Right atrium auricular region (tissue), 2 donors: ENCODE measurements around the gene CD177. TPM values are rescaled to one million over a fixed set of nuclear protein-coding genes. Genes with fewer than 3 reads are reported as not detected.

Source experiments
- DNase-seq: peaks from one replicate; pipeline ENCODE4 v3.0.0-alpha.2; 2019; ENCODE audit warnings: low spot score
- H3K27ac ChIP-seq, 2 donors: fragments of 200-600 bp; sonication (generic); 1 replicate in 1 of 2; 2 replicates in 1 of 2; pipeline ENCODE4 v1.5.1; 2016 to 2019
- H3K27me3 ChIP-seq, 2 donors: fragments of 200-600 bp; sonication (generic); one replicate each; pipeline versions ENCODE4 v1.5.1 to v1.6.0; 2017 to 2019
- H3K36me3 ChIP-seq: fragments of 200-600 bp; sonication (generic); one replicate; pipeline ENCODE4 v1.5.1; 2016
- H3K4me1 ChIP-seq, 2 donors: fragments of 200-600 bp; sonication (generic); one replicate each; pipeline versions ENCODE4 v1.5.1 to v1.6.0; 2017 to 2019
- H3K4me3 ChIP-seq, 2 donors: fragments of 200-600 bp; sonication (generic); 1 replicate in 1 of 2; 2 replicates in 1 of 2; pipeline ENCODE4 v1.5.1; 2017 to 2019; ENCODE audit warnings: mild to moderate bottlenecking in 1 of 2, moderate library complexity in 1 of 2
- H3K9me3 ChIP-seq, 2 donors: fragments of 200-600 bp; sonication (generic); one replicate each; pipeline ENCODE4 v1.5.1; 2019
- CTCF ChIP-seq, 2 donors: fragments of 200-600 bp; sonication (generic); IDR thresholded peaks; one replicate each; pipeline ENCODE4 v1.5.1; 2019; ENCODE audit warnings: antibody characterized with exemption in 2 of 2
- total RNA-seq, 2 donors: library from RNA; depleted of rRNA; stranded (reverse); fragments of >200 nt; gene quantifications; one replicate each; pipeline ENCODE4 v1.1.0, GENCODE V29; 2016

CD177 gene
- total RNA-seq, 2 donors from 2014 or later, result 0.93 to 2.9 TPM

- no peak for DNase-seq
- H3K27me3 ChIP-seq, result no peaks in the 10 kb centered on the region
- no peaks in the 10 kb centered on the region for H3K4me1 ChIP-seq
- no peak overlapping the region for H3K27ac ChIP-seq
- H3K36me3 ChIP-seq, result no peaks in the 10 kb centered on the region
- H3K9me3 ChIP-seq, result no peaks in the 10 kb centered on the region
- TF ChIP-seq CTCF (IDR thresholded peaks at IDR 0.05), result no peak
- no peak overlapping the region for H3K4me3 ChIP-seq
Observed at GRCh38 chr19:43310221-43310620, 43.3 kb upstream of the CD177 start.

- H3K4me3 ChIP-seq, result no peak overlapping the region
- TF ChIP-seq CTCF (IDR thresholded peaks at IDR 0.05), result no peak
- H3K27ac ChIP-seq, result no peak overlapping the region
- H3K36me3 ChIP-seq, result no peaks in the 10 kb centered on the region
- DNase-seq, result no peak
- H3K27me3 ChIP-seq, result no peaks in the 10 kb centered on the region
- no peaks in the 10 kb centered on the region for H3K4me1 ChIP-seq
- no peaks in the 10 kb centered on the region for H3K9me3 ChIP-seq
Observed at GRCh38 chr19:43311256-43311655, 42.2 kb upstream of the CD177 start.

GRCh38 chr19:43311706-43312105 lies 41.8 kb upstream of the CD177 start:
- Histone ChIP-seq H3K27ac (no peak overlapping the region), H3K27me3 (no peaks in the 10 kb centered on the region), H3K36me3 (no peaks in the 10 kb centered on the region), H3K4me1 (no peaks in the 10 kb centered on the region), H3K9me3 (no peaks in the 10 kb centered on the region), H3K4me3 (no peak overlapping the region)
- no peak for TF ChIP-seq CTCF (IDR thresholded peaks at IDR 0.05)
- no peak for DNase-seq

GRCh38 chr19:43313711-43314495 lies 39.6 kb upstream of the CD177 start:
- H3K36me3 ChIP-seq, result no peaks in the 10 kb centered on the region
- H3K4me3 ChIP-seq, result no peak overlapping the region
- H3K27ac ChIP-seq, result no peak overlapping the region
- no peaks in the 10 kb centered on the region for H3K9me3 ChIP-seq
- no peaks in the 10 kb centered on the region for H3K4me1 ChIP-seq
- TF ChIP-seq CTCF (IDR thresholded peaks at IDR 0.05), result no peak
- no peaks in the 10 kb centered on the region for H3K27me3 ChIP-seq
- no peak for DNase-seq

- no peaks in the 10 kb centered on the region for H3K36me3 ChIP-seq
- no peak for TF ChIP-seq CTCF (IDR thresholded peaks at IDR 0.05)
- no peak overlapping the region for H3K27ac ChIP-seq
- no peaks in the 10 kb centered on the region for H3K4me1 ChIP-seq
- DNase-seq, result no peak
- no peak overlapping the region for H3K4me3 ChIP-seq
- no peaks in the 10 kb centered on the region for H3K9me3 ChIP-seq
- no peaks in the 10 kb centered on the region for H3K27me3 ChIP-seq
Observed at GRCh38 chr19:43315851-43316250, 37.6 kb upstream of the CD177 start.
